Heart left ventricle (tissue), 13 donors: ENCODE results near the gene GLA.

Experiments used
- POLR2A ChIP-seq, 2 donors: fragments of 450-650 bp; IDR thresholded peaks; one replicate each; pipeline ENCODE4 v1.6.1; 2017; ENCODE audit warnings: antibody characterized with exemption in 2 of 2, mild to moderate bottlenecking in 2 of 2, moderate library complexity in 2 of 2
- TF ChIP-seq, protein P1 (sequence below), 12 donors: fragments of 200-600 bp; sonication (generic) in 4 of 12; IDR thresholded peaks; one replicate each; pipeline versions ENCODE4 v1.5.0 to v1.8.0; 2018 to 2022; ENCODE audit warnings: antibody characterized with exemption in 12 of 12, mild to moderate bottlenecking in 5 of 12
- donor health status: ischemic (EF 13 %, LVEDD 7.1; RV severe dilation, severe dysfunction).
- donor health status: DM: no; HTN: yes; CAD: no.
- donor health status: DM: no; HTN: no; CAD: no.
- donor health status: ischemic (EF 25% LVEDD 6.9; RV normal size, moderate dysfunction).
- donor health status: ischemic (EF 25% LVEDD 5.7; RV mildly dilated, moderate dysfunction).
- donor health status: ischemic (EF 35%, LVEDD 5.7; RV mildly dilated, moderate dysfunction).
- donor health status: nonischemic (EF 11% LVEDD 7.7; RV severe dilation, severe dysfunction).
- donor health status: DM: yes; HTN: yes; CAD: no.
- donor health status: PGD.
- donor health status: ischemic (EF 29% LVEDD 5.4; RV normal size, mild dysfunction).
- donor health status: nonischemic (EF 23%, LVEDD 6.1; RV moderate dilation, normal function).

GRCh38 chrX:101452056-101452455 lies 44.3 kb upstream of the GLA start:
- TF ChIP-seq, protein P1, sequence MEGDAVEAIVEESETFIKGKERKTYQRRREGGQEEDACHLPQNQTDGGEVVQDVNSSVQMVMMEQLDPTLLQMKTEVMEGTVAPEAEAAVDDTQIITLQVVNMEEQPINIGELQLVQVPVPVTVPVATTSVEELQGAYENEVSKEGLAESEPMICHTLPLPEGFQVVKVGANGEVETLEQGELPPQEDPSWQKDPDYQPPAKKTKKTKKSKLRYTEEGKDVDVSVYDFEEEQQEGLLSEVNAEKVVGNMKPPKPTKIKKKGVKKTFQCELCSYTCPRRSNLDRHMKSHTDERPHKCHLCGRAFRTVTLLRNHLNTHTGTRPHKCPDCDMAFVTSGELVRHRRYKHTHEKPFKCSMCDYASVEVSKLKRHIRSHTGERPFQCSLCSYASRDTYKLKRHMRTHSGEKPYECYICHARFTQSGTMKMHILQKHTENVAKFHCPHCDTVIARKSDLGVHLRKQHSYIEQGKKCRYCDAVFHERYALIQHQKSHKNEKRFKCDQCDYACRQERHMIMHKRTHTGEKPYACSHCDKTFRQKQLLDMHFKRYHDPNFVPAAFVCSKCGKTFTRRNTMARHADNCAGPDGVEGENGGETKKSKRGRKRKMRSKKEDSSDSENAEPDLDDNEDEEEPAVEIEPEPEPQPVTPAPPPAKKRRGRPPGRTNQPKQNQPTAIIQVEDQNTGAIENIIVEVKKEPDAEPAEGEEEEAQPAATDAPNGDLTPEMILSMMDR (IDR thresholded peaks at IDR 0.05), result no peak
- no peak for TF ChIP-seq POLR2A (IDR thresholded peaks at IDR 0.05)
